GM12874 (cell line): ENCODE data around the gene SH3BGR.

Experiments
- TF ChIP-seq, protein P1 (sequence below): IDR thresholded peaks from 2 replicates; pipeline ENCODE4 v1.5.1; 2011; ENCODE audit warnings: low read depth, mild to moderate bottlenecking, control low read depth, low read length, moderate library complexity; ENCODE audit not compliant: insufficient read depth

SH3BGR gene

DNA sequence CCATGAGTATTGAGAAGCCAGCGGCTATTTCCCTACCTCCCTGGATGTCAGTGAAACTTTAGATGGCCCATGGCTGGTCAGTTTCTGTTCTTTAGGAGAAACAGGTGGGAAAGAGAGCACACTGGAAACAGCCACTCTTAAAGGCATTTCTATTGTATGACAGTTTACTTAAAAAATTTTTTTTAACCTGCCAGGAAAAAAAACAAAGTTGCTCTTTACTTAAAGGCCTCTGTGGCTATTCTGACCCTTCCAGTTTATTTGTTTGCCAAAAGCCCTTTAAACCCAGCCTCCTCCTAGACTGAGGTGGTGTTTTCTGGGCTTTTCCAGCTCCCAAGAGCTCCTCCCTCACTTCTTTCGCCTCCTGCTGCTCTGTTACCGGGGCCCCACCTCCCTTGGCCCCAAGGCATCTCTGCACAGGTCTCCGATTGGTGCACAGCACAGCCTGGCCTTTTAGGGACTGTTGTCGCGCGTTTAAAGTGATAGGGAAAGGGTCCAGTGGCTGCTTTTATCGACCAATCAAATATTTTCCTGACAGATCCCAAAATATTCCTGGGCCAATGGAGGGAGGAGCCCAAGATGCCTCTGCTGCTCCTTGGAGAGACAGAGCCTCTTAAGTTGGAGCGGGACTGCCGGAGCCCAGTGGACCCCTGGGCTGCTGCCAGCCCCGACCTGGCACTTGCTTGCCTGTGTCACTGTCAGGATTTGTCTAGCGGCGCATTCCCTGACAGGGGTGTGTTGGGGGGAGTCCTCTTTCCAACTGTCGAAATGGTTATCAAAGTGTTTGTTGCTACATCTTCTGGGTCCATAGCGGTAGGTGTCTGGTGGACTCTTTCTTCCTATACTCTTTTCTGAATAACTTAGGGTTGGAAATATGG lies at the start of gene SH3BGR:
Gene SH3BGR, plus strand, starts transcription at position 639 of the 875 bp plus-strand sequence. Its CDS starts 127 bp downstream, at position 766.
- TF ChIP-seq, protein P1, sequence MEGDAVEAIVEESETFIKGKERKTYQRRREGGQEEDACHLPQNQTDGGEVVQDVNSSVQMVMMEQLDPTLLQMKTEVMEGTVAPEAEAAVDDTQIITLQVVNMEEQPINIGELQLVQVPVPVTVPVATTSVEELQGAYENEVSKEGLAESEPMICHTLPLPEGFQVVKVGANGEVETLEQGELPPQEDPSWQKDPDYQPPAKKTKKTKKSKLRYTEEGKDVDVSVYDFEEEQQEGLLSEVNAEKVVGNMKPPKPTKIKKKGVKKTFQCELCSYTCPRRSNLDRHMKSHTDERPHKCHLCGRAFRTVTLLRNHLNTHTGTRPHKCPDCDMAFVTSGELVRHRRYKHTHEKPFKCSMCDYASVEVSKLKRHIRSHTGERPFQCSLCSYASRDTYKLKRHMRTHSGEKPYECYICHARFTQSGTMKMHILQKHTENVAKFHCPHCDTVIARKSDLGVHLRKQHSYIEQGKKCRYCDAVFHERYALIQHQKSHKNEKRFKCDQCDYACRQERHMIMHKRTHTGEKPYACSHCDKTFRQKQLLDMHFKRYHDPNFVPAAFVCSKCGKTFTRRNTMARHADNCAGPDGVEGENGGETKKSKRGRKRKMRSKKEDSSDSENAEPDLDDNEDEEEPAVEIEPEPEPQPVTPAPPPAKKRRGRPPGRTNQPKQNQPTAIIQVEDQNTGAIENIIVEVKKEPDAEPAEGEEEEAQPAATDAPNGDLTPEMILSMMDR, result no peak

- TF ChIP-seq, protein P1, result no peak
Measured at GRCh38 chr21:39406065-39406464, 45.7 kb upstream of the SH3BGR start.

DNA sequence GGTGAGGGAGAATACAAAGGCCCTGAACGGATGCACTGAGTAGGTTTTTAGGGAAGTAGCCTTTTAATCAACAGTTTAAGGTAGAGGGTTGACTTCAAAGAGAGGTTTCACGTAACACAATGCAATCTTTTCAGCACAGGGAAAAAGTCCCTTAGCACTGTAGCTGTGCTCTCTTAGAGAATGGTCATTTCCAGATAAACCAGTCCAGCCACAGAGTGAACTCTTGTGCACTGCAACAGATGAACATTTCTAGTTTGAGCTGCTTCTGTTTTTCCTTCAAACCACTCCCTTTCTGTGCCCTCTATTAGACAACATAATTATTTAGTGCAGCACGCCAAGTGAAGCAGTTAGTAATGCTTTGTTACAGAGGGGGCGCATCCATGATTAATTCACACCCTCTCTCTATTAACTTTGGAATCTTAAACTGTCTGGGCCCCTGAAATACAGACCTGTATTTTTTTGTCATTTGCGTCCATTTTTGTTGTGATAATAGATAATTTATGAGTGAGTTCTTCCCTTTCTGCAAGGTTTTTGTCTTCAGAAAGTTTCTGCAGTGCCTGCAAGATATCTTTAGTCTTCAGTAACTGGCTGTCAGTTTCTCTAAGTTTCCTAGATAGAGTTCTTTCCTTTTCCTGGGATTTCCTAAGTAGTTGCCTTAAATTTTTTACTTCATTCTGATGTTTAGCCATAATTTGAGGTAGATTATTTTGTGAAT lies 29.1 kb upstream of the SH3BGR start:
- TF ChIP-seq, protein P1, result no peak

GRCh38 chr21:39429445-39429844 lies 22.3 kb upstream of the SH3BGR start:
- TF ChIP-seq, protein P1, result no peak

GRCh38 chr21:39430016-39430415 lies 21.8 kb upstream of the SH3BGR start:
- TF ChIP-seq, protein P1, result no peak

DNA sequence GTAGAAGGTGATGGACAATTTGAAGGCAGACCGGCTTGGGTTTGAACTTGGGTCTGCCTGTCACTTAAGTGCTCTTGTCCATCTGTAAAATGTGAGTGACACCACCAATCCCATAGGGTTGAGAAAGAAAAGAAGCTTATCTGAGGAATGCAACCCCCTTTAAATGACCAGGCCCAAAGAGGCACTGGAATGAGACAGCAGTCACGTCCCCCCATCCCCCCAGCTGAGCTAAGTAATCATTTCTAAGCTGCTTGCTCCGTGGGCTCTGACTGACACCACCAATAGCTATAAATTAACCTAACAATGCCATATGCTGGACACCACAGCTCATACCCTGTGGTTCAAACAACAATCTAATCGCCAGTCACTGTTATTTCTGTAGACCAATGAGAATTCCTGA lies 21.3 kb upstream of the SH3BGR start:
- TF ChIP-seq, protein P1, result no peak

DNA sequence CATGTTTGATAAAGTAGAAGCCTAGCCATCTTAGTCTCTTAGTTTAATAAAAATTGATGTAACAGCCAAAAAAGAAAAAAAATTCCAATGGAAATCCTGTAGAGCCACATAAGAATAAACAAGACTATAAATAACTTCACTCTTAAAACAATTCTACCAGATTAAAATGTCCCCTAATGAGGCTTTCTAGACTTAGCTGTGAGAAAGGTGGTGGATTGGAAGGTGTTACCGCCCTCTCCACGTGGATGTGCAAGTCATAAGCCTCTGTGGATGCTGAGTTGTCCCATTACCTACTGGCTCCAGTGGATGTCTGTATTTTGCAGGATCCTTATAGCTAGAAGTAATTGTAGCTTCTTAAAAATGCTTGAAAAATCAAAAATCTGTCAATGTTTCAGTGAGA lies 20.8 kb upstream of the SH3BGR start:
- TF ChIP-seq, protein P1, result no peak
